ENCODE measurements around the gene WNT7A.

DNA sequence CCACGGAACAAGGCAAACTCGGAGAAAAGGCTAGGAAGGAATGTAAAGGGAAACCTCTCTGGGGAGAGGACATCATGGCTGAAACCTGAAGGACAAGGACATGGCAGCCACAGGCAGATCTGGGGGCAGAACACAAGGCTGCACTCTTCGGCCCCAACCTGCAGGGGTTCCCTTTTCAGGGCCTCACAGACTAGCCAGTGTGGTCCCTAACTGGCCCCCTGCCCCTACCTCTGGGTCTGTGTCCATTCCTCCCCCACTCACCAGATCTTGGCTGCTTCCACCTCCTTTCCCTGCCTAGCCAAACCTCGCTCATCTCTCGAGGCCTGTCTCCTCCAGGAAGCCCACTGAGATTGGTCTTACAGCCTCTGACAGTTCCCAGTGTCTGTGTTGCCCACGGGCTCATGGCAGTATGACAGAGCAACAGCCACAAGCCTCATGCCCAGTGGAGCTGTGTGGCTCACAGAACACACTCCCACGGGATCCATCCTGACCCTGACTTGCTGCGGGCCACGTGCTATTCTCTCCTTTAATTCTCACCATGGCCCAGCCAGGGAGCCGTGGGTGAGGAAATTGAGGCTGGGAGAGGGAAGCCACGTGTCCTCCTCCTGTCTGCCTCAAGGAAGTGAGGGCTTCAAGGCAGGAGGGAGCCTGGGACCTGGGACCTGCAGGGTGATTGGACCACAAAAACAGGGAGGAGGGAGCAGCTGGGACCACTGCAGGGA lies 26.5 kb downstream of the WNT7A start:
- TF ChIP-seq RAD21 (IDR thresholded peaks at IDR 0.05) = no peak
- TF ChIP-seq CTCF (IDR thresholded peaks at IDR 0.05; ENCODE audit: low read depth, low read length, missing input control) = no peak
- TF ChIP-seq, protein P1, sequence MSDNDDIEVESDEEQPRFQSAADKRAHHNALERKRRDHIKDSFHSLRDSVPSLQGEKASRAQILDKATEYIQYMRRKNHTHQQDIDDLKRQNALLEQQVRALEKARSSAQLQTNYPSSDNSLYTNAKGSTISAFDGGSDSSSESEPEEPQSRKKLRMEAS (IDR thresholded peaks at IDR 0.05) = no peak
- TF ChIP-seq, protein P2, sequence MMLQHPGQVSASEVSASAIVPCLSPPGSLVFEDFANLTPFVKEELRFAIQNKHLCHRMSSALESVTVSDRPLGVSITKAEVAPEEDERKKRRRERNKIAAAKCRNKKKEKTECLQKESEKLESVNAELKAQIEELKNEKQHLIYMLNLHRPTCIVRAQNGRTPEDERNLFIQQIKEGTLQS (IDR thresholded peaks at IDR 0.05) = no peak

Measured in liver (tissue), 3 donors.